HG03442 (cell line): ENCODE measurements around the gene KLF2.

Source experiments
- ATAC-seq: cut with Tn5 transposase; IDR thresholded peaks from one replicate; pipeline ENCODE4 v1.9.1; 2021; ENCODE audit warnings: mild to moderate bottlenecking, moderate library complexity; ENCODE audit not compliant: unreplicated experiment

Gene KLF2

GRCh38 chr19:16375157-16375935 is 50.7 kb downstream of the KLF2 start:
- no peak for ATAC-seq

GRCh38 chr19:16375936-16376185 is 51.2 kb downstream of the KLF2 start:
- no peak for ATAC-seq

- no peak for ATAC-seq
Measured at GRCh38 chr19:16376241-16376640, 51.6 kb downstream of the KLF2 start.

- no peak for ATAC-seq
Measured at GRCh38 chr19:16376649-16377048, 52.0 kb downstream of the KLF2 start.

GRCh38 chr19:16377521-16377920 is 52.9 kb downstream of the KLF2 start:
- ATAC-seq, result no peak
